Measurements from ENCODE around the gene EYS.

The EYS gene

DNA sequence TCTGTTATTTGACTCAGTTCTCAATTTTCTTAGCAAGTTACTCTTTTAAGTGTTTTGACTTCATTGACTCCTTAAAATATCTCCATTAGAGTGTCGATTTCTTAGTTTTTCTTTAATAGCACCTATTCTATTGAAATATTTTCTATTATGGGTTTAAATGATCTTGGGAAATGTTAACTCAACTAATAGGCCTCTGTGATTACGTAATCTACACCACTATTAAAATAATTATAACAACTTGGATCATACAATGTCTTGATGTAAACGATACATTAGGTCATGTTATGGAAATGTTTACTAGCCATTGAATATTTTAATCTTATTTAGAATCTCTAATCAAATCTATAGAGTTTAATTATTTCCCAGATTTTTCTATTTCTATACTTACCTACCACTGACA, 550.0 kb downstream of the EYS start:
- Mint-ChIP-seq H3K9me3 (peaks cover 14% of the 10 kb centered on the region), H3K4me1 (no peaks in the 10 kb centered on the region), H3K36me3 (ENCODE audit: insufficient read depth) (no peaks in the 10 kb centered on the region), H3K27ac (ENCODE audit: low read depth) (no peak overlapping the region), H3K27me3 (no peaks in the 10 kb centered on the region), H3K4me3 (no peak overlapping the region)
- ATAC-seq (replicated peaks; ENCODE audit: extremely low read depth, poor library complexity, severe bottlenecking), result no peak
- DNase-seq (ENCODE audit: low spot score in 2 of 2), result no peak

DNA sequence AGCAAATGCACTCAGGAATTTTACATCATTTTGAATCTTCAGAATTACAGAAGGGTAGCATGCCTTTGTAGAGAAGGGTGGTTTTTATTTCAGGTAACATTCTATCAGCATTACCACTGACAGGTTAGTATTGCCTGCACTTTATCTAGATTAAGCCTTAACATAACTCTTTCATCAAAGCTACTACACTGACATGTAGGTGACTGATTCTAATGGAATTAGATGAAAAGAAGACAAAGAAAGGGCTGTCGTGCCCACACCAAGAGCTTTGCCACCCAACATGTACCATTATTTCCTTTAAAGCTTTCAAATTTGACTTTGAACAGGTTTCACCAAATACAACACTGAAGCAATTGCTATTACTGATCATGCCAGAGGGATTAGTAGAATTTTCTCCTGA, 551.9 kb downstream of the EYS start:
- H3K4me1 Mint-ChIP-seq, result no peaks in the 10 kb centered on the region
- DNase-seq (ENCODE audit: low spot score in 2 of 2) (no peak), ATAC-seq (replicated peaks; ENCODE audit: extremely low read depth, poor library complexity, severe bottlenecking) (no peak)
- no peak overlapping the region for H3K4me3 Mint-ChIP-seq
- H3K36me3 Mint-ChIP-seq (ENCODE audit: insufficient read depth), result no peaks in the 10 kb centered on the region
- H3K27me3 Mint-ChIP-seq, result no peaks in the 10 kb centered on the region
- no peak overlapping the region for H3K27ac Mint-ChIP-seq (ENCODE audit: low read depth)
- peaks cover 19% of the 10 kb centered on the region for H3K9me3 Mint-ChIP-seq

DNA sequence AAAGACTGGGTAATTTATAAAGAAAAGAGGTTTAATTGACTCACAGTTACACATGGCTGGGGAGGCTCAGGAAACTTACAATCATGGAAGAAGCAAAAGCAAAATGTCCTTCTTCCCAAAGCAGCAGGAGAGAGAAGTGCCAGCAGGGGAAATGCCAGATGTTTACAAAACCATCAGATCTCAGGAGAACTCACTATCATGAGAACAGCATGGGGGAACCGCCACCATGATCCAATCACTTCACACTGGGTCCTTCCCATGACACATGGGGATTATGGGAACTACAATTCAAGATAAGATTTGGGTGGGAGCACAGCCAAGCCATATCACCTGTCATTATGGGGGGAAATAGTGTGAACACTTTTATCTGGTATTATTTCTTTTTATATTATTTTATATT, 557.2 kb downstream of the EYS start:
- H3K4me3 Mint-ChIP-seq, result no peak overlapping the region
- H3K27ac Mint-ChIP-seq (ENCODE audit: low read depth), result no peak overlapping the region
- ATAC-seq (replicated peaks; ENCODE audit: extremely low read depth, poor library complexity, severe bottlenecking) (no peak), DNase-seq (ENCODE audit: low spot score in 2 of 2) (no peak)
- H3K9me3 Mint-ChIP-seq, result peaks cover 13% of the 10 kb centered on the region
- H3K27me3 Mint-ChIP-seq, result no peaks in the 10 kb centered on the region
- H3K4me1 Mint-ChIP-seq, result no peaks in the 10 kb centered on the region
- H3K36me3 Mint-ChIP-seq (ENCODE audit: insufficient read depth), result no peaks in the 10 kb centered on the region

DNA sequence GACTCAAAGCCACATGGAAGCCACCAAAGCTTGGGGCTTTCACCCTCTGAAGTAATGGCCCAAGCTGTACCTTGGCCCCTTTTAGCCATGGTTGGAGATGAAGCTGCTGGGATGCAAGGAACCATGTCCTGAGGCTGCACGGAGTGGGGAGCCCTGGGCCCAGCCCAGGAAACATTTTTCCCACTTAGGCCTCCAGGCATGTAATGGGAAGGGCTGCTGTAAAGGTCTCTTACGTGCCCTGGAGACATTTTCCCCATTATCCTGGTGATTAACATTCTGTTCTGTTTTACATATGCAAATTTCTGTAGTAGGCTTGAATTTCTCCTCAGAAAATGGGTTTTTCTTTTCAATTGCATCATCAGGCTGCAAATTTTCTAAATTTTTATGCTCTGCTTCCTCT, 558.2 kb downstream of the EYS start:
- ATAC-seq (replicated peaks; ENCODE audit: extremely low read depth, poor library complexity, severe bottlenecking) (no peak), DNase-seq (ENCODE audit: low spot score in 2 of 2) (no peak)
- peaks cover 14% of the 10 kb centered on the region for H3K9me3 Mint-ChIP-seq
- H3K4me3 Mint-ChIP-seq, result no peak overlapping the region
- no peaks in the 10 kb centered on the region for H3K36me3 Mint-ChIP-seq (ENCODE audit: insufficient read depth)
- H3K4me1 Mint-ChIP-seq, result no peaks in the 10 kb centered on the region
- no peak overlapping the region for H3K27ac Mint-ChIP-seq (ENCODE audit: low read depth)
- no peaks in the 10 kb centered on the region for H3K27me3 Mint-ChIP-seq

DNA sequence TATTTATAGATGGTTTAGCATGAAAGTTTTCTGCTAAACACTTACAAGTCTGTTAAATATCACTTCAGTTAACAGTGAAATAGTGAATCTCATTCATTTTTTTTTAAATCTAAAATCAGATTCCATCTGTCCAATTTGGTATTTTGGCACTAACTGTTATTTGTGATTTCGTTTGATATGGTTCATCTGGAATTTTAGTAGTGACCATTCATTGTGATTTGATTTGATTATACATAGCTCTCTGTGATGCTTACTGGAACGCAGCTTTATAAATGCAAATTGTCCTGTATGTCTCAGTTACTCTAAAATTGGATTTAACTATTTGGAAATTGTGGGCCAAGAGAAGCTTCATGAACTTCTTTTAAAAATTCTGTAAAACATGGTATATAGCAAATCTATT, 571.5 kb downstream of the EYS start:
- ATAC-seq (replicated peaks; ENCODE audit: extremely low read depth, poor library complexity, severe bottlenecking), result no peak
- H3K9me3 Mint-ChIP-seq, result peaks cover 32% of the 10 kb centered on the region
- no peaks in the 10 kb centered on the region for H3K4me1 Mint-ChIP-seq
- no peak for DNase-seq (ENCODE audit: low spot score in 2 of 2)
- H3K27me3 Mint-ChIP-seq, result no peaks in the 10 kb centered on the region
- H3K27ac Mint-ChIP-seq (ENCODE audit: low read depth), result no peak overlapping the region
- no peaks in the 10 kb centered on the region for H3K36me3 Mint-ChIP-seq (ENCODE audit: insufficient read depth)
- H3K4me3 Mint-ChIP-seq, result no peak overlapping the region

DNA sequence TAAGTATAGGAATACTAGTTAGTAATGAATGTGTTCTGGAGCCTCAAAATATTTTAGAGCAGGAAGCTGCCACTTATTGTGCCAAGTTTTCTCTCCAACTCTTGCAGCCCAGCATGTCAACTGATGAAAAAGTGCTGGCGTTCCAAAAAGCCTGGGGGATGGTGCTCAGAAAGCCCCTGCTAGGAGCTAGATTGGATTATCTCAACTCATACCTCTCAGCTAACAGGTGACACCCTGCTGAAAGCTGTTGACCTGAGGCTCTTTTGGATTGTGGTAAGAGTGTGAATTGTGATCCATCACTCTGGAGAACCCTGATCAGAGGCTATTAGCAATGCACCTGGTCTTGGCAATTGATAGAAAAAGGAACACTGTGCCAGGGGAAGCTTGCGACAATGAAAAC, 580.4 kb downstream of the EYS start:
- no peak for DNase-seq (ENCODE audit: low spot score in 2 of 2)
- Mint-ChIP-seq H3K27ac (ENCODE audit: low read depth) (no peak overlapping the region), H3K9me3 (peaks cover 22% of the 10 kb centered on the region), H3K4me1 (no peaks in the 10 kb centered on the region), H3K27me3 (no peaks in the 10 kb centered on the region), H3K36me3 (ENCODE audit: insufficient read depth) (no peaks in the 10 kb centered on the region), H3K4me3 (no peak overlapping the region)
- no peak for ATAC-seq (replicated peaks; ENCODE audit: extremely low read depth, poor library complexity, severe bottlenecking)

DNA sequence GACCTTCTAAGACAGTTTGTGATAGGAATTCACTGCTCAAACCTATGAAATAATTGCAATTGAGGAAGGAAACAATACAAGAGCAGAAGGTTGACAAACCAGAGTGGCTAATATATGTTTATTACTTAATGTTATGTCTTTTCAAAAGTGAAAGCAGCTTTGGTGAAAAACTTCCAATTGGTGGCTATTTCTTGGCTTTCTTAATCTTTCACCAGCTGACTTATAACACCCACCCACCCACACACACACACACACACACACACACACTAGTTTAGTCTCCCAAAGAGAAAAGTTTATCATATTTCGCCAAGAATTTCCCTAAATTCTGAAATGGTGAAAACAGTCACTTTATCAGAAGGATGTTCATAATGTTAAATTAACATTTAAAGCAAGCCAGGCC, 583.5 kb downstream of the EYS start:
- Mint-ChIP-seq H3K4me3 (no peak overlapping the region), H3K36me3 (ENCODE audit: insufficient read depth) (no peaks in the 10 kb centered on the region)
- ATAC-seq (replicated peaks; ENCODE audit: extremely low read depth, poor library complexity, severe bottlenecking), result no peak

DNA sequence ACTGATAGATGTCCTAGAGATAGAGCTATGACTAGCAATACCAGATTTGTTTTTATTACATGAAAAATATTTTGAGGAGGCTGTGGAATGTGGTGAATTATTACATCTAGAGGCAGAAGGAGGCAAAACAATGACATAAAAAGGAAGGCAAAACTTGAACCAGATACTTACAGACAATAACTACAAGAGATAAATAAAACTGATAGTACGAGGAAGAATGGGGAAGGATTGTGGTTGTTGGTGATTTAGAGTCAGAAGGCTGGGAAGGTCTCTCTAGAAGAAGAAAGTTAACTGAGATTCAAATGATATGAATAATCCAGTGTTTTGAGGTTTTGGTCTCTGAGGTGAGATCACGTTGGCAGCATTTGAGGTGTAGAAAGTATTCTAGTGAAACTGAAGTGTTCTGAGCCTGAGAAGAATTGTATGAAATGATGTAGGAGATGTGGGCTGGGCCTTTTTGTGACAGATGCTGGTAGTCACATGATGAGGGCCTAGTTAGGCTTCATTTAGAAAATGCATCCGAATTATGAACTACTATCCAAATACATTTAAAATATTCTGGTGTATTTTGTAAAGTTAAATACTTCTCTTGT, 589.1 kb downstream of the EYS start:
- H3K9me3 Mint-ChIP-seq, result peaks cover 24% of the 10 kb centered on the region
- H3K36me3 Mint-ChIP-seq (ENCODE audit: insufficient read depth), result no peaks in the 10 kb centered on the region
- no peaks in the 10 kb centered on the region for H3K27me3 Mint-ChIP-seq
- H3K4me1 Mint-ChIP-seq, result no peaks in the 10 kb centered on the region
- H3K4me3 Mint-ChIP-seq, result no peak overlapping the region
- no peak overlapping the region for H3K27ac Mint-ChIP-seq (ENCODE audit: low read depth)
- ATAC-seq (replicated peaks; ENCODE audit: extremely low read depth, poor library complexity, severe bottlenecking), result no peak
- no peak for DNase-seq (ENCODE audit: low spot score in 2 of 2)

More for the DNA sequence above, 583.5 kb downstream of the EYS start:
- H3K4me1 Mint-ChIP-seq, result no peaks in the 10 kb centered on the region
- DNase-seq (ENCODE audit: low spot score in 2 of 2), result no peak
- H3K27ac Mint-ChIP-seq (ENCODE audit: low read depth), result no peak overlapping the region
- H3K27me3 Mint-ChIP-seq, result no peaks in the 10 kb centered on the region
- peaks cover 17% of the 10 kb centered on the region for H3K9me3 Mint-ChIP-seq

DNA sequence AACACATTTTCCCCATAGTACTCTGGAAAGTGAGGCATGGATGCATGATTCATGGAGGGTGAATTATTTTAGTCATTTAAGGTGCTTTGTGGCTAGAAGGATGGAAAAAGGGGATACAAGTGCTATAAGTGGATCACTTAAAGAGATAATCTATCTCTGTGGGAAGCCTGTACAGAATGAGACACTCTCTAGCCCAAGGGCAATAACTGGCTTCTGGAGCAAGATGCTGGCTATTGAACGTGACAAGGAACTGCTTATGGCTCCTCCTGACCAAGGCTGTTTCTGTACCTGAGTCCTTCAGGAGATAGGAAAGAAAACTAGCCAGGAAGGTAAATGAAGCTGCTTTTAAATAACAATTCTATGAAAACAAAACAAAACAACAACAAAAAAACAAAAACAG, 590.7 kb downstream of the EYS start:
- H3K9me3 Mint-ChIP-seq, result peaks cover 24% of the 10 kb centered on the region
- no peak overlapping the region for H3K4me3 Mint-ChIP-seq
- no peaks in the 10 kb centered on the region for H3K4me1 Mint-ChIP-seq
- no peaks in the 10 kb centered on the region for H3K27me3 Mint-ChIP-seq
- no peak for DNase-seq (ENCODE audit: low spot score in 2 of 2)
- ATAC-seq (replicated peaks; ENCODE audit: extremely low read depth, poor library complexity, severe bottlenecking), result no peak
- no peaks in the 10 kb centered on the region for H3K36me3 Mint-ChIP-seq (ENCODE audit: insufficient read depth)
- H3K27ac Mint-ChIP-seq (ENCODE audit: low read depth), result no peak overlapping the region

DNA sequence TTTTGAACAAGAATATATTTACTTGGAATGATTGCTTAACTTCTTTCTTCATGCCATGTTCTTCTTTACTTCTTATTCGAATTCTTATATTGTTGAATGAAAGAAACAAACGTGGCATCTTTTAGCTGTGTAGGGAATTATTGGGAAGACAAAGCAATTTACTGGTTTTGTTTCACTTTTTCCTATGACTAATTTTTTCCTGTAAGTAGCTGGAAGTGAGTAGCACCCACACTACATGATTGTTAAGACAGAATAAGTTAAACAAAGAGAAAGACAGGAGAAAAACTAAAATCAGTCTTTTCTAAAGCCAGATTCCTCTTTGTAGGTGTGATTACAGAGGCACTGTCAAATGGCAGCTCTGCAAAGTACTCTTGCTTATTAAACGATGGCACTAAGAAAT, 593.4 kb downstream of the EYS start:
- Mint-ChIP-seq H3K27ac (ENCODE audit: low read depth) (no peak overlapping the region), H3K9me3 (peaks cover 14% of the 10 kb centered on the region), H3K4me1 (no peaks in the 10 kb centered on the region), H3K4me3 (no peak overlapping the region), H3K27me3 (no peaks in the 10 kb centered on the region), H3K36me3 (ENCODE audit: insufficient read depth) (peaks cover 1% of the 10 kb centered on the region)
- DNase-seq (ENCODE audit: low spot score in 2 of 2), result no peak
- ATAC-seq (replicated peaks; ENCODE audit: extremely low read depth, poor library complexity, severe bottlenecking), result no peak

DNA sequence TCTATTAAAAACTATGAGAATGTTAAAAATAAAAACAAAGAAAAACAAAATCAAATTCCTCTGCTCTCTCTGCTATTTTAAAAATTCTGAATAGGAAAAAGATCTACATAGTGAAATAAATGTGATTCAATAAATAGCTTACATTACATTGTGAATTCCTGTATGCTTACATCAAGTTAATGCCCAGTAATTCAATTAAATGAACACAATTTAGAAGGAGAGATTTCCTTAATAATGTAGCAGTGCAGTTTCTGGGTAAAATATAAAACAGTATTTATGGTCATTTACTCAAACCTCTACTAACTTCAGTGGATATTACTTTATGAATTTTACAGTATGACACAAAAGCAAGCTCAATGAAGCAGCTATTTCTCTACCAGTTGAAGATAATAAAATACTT, 594.6 kb downstream of the EYS start:
- Mint-ChIP-seq H3K27ac (ENCODE audit: low read depth) (no peak overlapping the region), H3K4me1 (no peaks in the 10 kb centered on the region), H3K9me3 (peaks cover 7% of the 10 kb centered on the region), H3K36me3 (ENCODE audit: insufficient read depth) (peaks cover 1% of the 10 kb centered on the region), H3K4me3 (no peak overlapping the region), H3K27me3 (no peaks in the 10 kb centered on the region)
- DNase-seq (ENCODE audit: low spot score in 2 of 2) (no peak), ATAC-seq (replicated peaks; ENCODE audit: extremely low read depth, poor library complexity, severe bottlenecking) (no peak)

DNA sequence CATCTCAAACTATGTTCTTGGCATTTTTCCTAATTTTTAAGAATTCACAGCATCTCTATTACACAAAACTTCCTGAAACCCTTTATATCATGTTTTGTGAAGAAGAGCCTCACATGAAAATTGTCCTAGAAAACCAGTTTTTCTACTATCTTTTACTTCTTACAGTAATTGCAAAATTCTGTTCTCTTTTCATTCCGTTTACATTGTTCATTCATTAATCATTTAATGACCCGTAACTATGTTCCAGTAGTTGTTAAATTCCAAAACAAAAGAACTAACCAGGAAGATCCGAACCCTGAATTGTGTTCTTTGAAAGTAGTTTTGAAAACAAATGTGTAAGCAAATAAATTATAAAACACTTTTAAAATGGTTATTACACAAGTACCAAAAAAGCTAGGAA, 597.0 kb downstream of the EYS start:
- Mint-ChIP-seq H3K27ac (ENCODE audit: low read depth) (no peak overlapping the region), H3K36me3 (ENCODE audit: insufficient read depth) (peaks cover 1% of the 10 kb centered on the region)

DNA sequence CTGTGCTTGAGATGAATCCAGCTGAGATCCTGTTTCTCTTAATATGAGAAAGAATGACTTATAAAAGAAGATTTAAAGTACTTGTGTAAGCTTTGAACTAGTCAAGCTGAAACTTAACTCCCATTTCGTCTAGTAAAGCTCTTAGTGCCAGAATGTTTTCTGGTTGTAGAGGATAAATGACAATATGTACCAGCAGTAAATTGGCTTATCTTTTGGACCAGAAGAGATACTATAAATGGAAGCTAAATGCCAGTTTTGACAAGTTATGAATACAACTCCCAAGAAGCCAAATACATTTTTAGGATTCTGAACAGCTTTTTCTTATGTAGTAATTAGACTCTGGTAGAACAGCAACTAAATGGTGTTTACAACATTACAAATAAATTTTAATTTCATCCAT, 608.7 kb downstream of the EYS start:
- no peak for ATAC-seq (replicated peaks; ENCODE audit: extremely low read depth, poor library complexity, severe bottlenecking)
- Mint-ChIP-seq H3K27ac (ENCODE audit: low read depth) (no peak overlapping the region), H3K4me3 (no peak overlapping the region), H3K36me3 (ENCODE audit: insufficient read depth) (no peaks in the 10 kb centered on the region), H3K27me3 (no peaks in the 10 kb centered on the region), H3K9me3 (no peaks in the 10 kb centered on the region), H3K4me1 (no peaks in the 10 kb centered on the region)
- no peak for DNase-seq (ENCODE audit: low spot score in 2 of 2)

More for the DNA sequence above, 597.0 kb downstream of the EYS start:
- Mint-ChIP-seq H3K9me3 (no peaks in the 10 kb centered on the region), H3K27me3 (no peaks in the 10 kb centered on the region), H3K4me3 (no peak overlapping the region), H3K4me1 (no peaks in the 10 kb centered on the region)
- DNase-seq (ENCODE audit: low spot score in 2 of 2) (no peak), ATAC-seq (replicated peaks; ENCODE audit: extremely low read depth, poor library complexity, severe bottlenecking) (no peak)

DNA sequence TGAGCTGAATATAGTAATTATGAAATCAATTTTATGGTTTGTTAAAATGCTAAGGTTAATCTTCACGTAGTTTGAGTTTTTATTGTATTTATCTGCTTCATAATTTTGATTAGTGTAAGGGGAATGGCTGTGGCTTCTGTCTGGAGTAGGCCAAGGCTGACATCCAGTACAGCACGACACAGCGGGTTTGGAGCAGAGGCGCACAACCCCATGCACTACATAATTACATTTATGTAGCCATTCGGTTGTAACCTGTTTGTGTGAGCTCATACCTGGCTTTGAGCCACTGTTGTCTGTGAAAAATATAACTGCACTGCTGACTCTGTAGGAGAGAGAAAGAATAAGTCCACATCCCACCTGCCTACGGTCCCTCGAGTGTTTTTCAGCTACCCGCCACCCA, 615.5 kb downstream of the EYS start:
- DNase-seq (ENCODE audit: low spot score in 2 of 2) (no peak), ATAC-seq (replicated peaks; ENCODE audit: extremely low read depth, poor library complexity, severe bottlenecking) (no peak)
- H3K9me3 Mint-ChIP-seq, result peaks cover 25% of the 10 kb centered on the region
- no peaks in the 10 kb centered on the region for H3K4me1 Mint-ChIP-seq
- no peak overlapping the region for H3K27ac Mint-ChIP-seq (ENCODE audit: low read depth)
- H3K4me3 Mint-ChIP-seq, result no peak overlapping the region
- H3K36me3 Mint-ChIP-seq (ENCODE audit: insufficient read depth), result peaks cover 2% of the 10 kb centered on the region
- H3K27me3 Mint-ChIP-seq, result no peaks in the 10 kb centered on the region
